HG03095 (cell line): ENCODE data around the gene KCTD11.
"Not testable (repeated sequence)": the region's sequence is repeated elsewhere in the genome, so short reads cannot be mapped to it uniquely, and the experiment has no call there.

Experiments used
- ATAC-seq: cut with Tn5 transposase; IDR thresholded peaks from one replicate; pipeline ENCODE4 v1.9.1; 2021; ENCODE audit warnings: moderate library complexity; ENCODE audit not compliant: unreplicated experiment

KCTD11 gene

GRCh38 chr17:7322520-7323194 is 29.3 kb upstream of the KCTD11 start:
- no peak for ATAC-seq

GRCh38 chr17:7323731-7324437 is 28.1 kb upstream of the KCTD11 start:
- no peak for ATAC-seq

- ATAC-seq, result no peak
These were observed 27.6 kb upstream of the KCTD11 start for GRCh38 chr17:7324438-7324779.

DNA sequence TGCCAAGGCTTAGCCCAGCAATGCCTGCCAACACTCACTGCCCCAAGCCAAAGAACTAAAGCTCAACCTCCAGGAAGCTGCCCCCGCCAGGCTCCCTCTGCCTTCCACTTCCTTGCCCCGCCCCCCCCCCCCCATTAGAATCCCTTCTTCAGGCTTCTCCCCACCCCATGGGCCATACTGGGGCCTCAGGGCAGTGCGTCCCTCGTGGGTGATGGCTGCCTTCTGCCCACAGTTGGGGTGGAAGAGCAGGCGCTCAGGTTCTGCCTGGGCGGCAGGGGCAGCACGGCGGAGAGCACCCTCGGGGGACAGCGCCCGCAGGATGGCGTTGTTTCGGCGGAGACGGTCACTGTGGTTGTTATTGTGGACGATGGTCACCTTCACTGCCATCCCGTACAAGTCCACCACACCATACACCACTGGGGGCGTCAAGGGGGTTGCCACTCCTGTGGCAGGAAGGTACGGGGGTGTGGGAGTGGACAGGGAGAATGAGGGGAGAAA is 26.9 kb upstream of the KCTD11 start:
- no peak for ATAC-seq

GRCh38 chr17:7326186-7326585 is 25.8 kb upstream of the KCTD11 start:
- ATAC-seq, result no peak

GRCh38 chr17:7327056-7327455 is 24.9 kb upstream of the KCTD11 start:
- ATAC-seq, result no peak

GRCh38 chr17:7327501-7327900 is 24.5 kb upstream of the KCTD11 start:
- ATAC-seq, result no peak

- ATAC-seq, result no peak
These were observed 24.0 kb upstream of the KCTD11 start for GRCh38 chr17:7328009-7328408.

- peak; percentile 3 for ATAC-seq
These were observed 23.1 kb upstream of the KCTD11 start, which contains the start of gene NEURL4 for GRCh38 chr17:7328840-7329373. Gene NEURL4 (minus strand): TSS chr17:7329335. CDS start chr17:7329312, 23 bp downstream.

DNA sequence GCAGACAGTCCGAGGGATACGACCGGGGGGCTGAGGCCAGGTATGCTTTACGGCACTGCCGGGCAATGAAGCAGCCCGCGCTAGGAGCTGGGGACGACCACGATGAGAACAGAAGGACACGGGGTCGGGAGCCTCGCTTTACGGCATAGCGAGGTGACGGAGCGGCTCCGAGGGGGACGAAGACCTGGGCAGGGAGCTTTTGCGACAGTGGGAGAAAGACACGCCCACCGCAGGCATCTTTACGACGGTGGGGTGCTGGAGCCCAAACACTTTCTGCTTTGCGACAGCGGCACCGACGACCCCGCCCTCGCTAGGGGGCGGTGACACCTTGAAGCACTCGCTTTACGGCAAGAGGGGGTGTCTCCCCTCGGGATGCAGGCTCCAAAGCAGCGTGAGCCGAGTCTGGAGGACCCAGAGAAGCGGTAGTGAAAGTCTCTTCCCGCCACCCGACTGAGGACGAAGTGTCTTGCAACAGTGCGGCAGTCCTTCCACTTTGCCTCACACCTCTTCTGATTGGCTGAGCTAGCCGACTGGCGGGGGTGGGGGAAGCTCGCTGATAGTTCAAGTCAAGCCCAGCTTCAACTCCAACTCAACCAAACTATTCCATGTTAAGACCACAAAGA is 22.5 kb upstream of the KCTD11 start:
- peak; percentile 40 for ATAC-seq

DNA sequence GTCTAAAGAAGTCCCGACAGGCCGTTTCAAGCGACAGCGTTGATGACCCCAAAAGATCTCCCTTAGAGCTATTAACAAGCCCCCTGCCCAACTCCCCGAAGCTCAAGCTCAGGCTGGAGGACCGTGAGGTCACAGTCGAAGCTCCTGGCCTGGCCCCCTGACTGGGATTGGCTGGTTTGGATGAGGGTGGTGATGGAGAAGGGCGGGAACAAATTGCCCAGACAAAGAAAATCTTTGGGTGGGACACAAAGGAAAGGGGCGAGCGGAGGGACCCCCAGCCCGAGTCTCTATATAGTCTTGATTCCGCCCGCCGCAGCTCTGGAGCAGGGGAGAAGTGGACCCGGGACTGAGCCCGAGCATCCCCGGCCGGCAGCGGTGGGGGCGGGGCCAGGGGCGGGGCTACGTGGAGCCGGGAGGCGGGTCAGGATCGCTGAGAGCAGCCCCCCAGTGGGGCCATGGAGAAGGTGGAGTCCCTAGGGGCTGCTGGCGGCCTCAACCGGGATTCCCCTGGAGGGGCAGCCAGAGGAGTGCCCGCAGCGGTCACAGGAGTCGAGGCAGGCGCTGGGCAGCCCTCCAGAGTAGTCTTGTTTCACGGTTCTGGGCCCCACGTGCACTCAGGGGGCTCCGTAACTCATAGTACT is 21.8 kb upstream of the KCTD11 start:
- ATAC-seq, result peak; percentile 34

GRCh38 chr17:7330638-7331015 is 21.3 kb upstream of the KCTD11 start:
- no peak for ATAC-seq

- no peak for ATAC-seq
These were observed 19.9 kb upstream of the KCTD11 start for GRCh38 chr17:7332111-7332510.

DNA sequence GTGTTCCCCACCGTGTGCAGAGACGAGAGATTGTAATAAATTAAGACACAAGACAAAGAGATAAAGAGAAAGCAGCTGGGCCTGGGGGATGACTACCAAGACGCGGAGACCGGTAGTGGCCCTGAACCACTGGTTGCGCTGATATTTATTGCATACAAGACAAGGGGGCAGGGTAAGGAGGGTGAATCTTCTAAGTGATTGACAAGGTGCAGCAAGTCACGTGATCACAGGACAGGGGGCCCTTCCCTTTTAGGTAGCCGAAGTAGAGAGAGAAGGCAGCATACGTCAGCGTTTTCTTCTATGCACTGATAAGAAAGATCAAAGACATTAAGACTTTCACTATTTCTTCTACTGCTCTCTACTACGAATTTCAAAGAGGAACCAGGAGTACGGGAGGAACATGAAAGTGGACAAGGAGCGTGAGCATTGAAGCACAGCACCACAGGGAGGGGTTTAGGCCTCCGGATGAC is 19.3 kb upstream of the KCTD11 start:
- not testable (repeated sequence) for ATAC-seq

GRCh38 chr17:7334938-7335538 is 16.9 kb upstream of the KCTD11 start:
- ATAC-seq, result no peak

- ATAC-seq, result not testable (repeated sequence)
These were observed 16.2 kb upstream of the KCTD11 start for GRCh38 chr17:7335765-7336164.

- ATAC-seq, result peak; percentile 54
These were observed 15.5 kb upstream of the KCTD11 start, which contains the start of gene ACAP1 for GRCh38 chr17:7336240-7337175. Gene ACAP1 (plus strand): TSS chr17:7336529. CDS start chr17:7336735, 206 bp downstream.

GRCh38 chr17:7337600-7337999 is 14.4 kb upstream of the KCTD11 start:
- not testable (repeated sequence) for ATAC-seq

DNA sequence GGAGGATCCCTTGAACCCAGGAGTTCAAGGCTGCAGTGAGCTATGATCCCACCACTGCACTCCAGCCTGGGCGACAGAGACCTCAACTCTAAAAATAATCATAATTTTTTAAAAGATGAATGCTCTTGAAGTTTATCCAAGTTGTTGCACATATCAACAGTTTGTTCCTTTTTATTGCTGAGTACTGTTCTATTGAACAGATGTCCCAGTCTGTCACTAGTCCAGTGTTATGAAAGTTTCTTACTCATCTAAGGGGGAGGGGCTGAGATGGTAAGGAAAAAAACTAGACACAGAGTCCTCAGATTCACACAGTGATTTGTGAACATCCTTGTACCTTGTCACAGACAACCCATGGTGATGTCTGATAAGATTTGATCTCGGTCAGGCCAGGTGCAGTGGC is 11.8 kb upstream of the KCTD11 start:
- no peak for ATAC-seq
